Kasumi-1 (cell line): ENCODE data around the gene RNF220.
A peak's percentile ranks its signal among the peaks of the same experiment; 100 is the strongest.

Experiments used
- DNase-seq, 2 experiments: peaks; one replicate each; lab custom pipeline; 2025; lab: John Stamatoyannopoulos, UW

The RNF220 gene

GRCh38 chr1:44407430-44408211 lies 2.6 kb downstream of the RNF220 start:
- no peak for DNase-seq

GRCh38 chr1:44408212-44408582 lies 3.1 kb downstream of the RNF220 start:
- DNase-seq, result peak in 1 of 2 experiments; percentile 44

DNA sequence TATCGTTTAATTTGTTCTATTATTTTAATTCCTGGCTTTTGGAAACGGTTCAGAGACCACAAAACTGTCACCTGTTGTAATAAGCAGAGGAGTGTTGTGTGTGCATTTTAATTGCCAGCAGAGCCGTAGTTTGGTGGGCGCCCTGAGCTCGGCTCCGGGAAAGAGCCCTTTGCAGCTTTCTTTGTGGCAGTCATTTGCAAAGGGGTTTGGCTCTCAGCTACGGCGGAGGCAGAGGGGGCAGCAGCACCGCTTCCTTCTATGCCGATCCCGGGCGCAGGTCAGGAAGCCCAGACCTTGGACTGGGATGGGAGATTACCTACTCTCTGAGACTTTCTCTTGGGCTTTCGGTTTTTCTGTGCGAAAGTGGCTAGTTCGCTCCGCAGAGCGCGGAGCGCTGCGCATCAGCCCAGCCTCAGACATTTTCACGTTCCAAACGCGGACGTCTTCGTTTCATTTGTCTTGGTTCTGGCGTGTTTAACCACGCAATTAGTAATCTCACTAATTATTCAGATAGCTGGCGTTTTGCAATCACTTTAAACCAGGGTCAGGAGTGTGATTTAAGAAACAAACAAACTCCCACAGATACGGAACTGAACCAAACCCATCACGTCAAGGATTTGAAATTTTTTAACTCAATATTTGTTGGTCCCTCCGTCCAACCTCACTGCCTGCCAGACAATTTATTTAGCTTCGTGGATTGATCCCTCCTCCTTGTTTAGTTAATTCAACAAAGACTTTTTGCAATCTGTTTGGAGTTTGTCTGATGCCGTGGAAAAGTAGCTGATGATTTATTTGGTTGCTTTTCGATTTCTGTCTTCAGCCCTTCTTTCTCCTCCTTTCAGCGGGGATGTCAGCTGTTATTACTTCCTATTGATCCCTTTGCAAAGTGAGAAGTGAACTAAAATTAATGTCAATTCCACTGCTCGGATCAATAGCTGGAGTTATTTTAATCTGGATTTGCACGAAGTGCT lies 3.9 kb downstream of the RNF220 start:
- DNase-seq, result peak; percentile 55 to 58

- no peak for DNase-seq
Measured at GRCh38 chr1:44409757-44410156, 4.7 kb downstream of the RNF220 start.

DNA sequence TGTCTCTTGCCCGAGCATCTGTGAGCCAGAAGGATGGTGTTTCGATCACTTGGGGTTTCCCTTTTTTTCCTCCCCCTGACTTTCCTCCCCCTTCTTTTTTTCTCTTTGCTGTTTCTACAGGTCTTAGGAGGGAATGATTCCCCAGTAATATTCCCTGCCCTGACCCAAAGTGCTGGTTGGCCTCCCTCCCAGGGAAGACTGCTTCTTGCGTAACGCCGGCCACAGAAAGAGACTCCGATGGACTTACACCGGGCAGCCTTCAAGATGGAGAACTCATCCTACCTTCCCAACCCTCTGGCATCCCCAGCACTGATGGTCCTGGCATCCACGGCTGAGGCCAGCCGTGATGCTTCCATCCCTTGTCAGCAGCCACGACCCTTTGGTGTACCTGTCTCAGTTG lies 6.8 kb downstream of the RNF220 start:
- no peak for DNase-seq

GRCh38 chr1:44412601-44413000 lies 7.5 kb downstream of the RNF220 start:
- peak in 1 of 2 experiments; percentile 55 for DNase-seq

DNA sequence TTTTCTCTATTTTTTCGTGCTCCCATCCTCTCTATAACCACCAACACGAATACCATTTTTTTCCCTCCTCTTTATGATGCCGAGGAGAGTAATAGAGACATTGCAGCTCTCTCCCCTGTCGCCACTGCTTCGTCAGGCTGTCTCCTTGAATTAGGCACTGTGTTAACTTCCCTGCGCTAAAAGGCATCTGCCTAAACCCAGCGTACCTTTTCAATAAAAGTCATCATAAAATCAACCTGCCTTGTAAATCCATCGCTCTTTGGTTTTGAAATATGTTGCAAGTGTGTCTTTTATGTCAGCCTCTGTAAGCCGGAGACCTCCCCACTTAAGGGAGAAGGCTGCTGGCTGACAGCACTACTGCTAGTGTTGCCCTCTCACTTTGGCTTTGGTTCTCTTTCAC lies 8.7 kb downstream of the RNF220 start:
- DNase-seq, result no peak

GRCh38 chr1:44415013-44415412 lies 10.0 kb downstream of the RNF220 start:
- no peak for DNase-seq

DNA sequence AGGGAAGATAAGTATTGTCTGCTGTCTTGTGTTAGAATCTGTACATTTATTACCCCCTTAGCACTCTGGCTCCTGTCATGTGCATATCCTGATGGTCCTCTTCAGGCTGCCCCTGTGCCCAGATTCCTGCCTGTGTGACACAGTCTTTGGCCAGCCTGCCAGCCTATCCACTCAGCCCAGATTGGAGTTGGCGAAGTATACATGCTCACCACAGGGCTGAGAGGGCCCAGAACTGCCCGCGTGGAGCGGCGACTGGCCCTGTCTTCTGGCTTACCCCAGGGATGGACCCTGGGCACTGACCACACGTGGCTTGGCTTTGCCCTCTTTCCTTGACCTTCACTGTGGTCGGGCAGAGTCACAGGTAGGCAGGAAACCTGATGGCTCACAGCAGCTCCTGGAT lies 11.4 kb downstream of the RNF220 start:
- DNase-seq, result no peak

- DNase-seq, result peak; percentile 49 to 70
Measured at GRCh38 chr1:44417351-44418021, 12.4 kb downstream of the RNF220 start.

- peak in 1 of 2 experiments; percentile 62 for DNase-seq
Measured at GRCh38 chr1:44418022-44418673, 13.1 kb downstream of the RNF220 start.

- no peak for DNase-seq
Measured at GRCh38 chr1:44419901-44420300, 14.8 kb downstream of the RNF220 start.

GRCh38 chr1:44420535-44420934 lies 15.5 kb downstream of the RNF220 start:
- DNase-seq, result no peak

DNA sequence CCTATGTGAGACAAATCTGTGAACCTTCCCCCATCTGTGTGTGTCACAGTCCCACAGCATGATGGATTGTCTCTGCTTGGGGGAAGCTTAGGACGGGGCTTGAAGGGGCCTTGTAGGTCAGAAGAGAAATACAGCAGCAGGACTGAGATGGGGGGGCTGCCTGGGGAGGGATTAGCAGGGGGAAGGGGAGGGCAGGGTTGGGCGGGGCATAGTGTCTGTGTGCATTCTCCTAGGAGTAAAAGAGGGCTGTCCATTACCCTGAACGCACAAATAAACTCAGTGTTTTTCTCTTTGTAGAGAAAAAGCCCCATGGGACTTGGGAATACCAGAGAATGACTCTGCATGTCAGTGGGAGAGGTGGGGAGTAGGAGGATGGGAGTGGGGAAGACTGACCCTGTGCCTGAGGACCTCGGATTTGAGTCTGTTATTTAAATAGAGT lies 16.4 kb downstream of the RNF220 start:
- DNase-seq, result peak; percentile 79 to 82

GRCh38 chr1:44422161-44422560 lies 17.1 kb downstream of the RNF220 start:
- DNase-seq, result peak; percentile 88 to 89

GRCh38 chr1:44423591-44424537 lies 18.8 kb downstream of the RNF220 start:
- peak; percentile 99 for DNase-seq

GRCh38 chr1:44424747-44425146 lies 19.7 kb downstream of the RNF220 start:
- DNase-seq, result no peak

- DNase-seq, result peak; percentile 60 to 74
Measured at GRCh38 chr1:44425341-44426082, 20.5 kb downstream of the RNF220 start.

- no peak for DNase-seq
Measured at GRCh38 chr1:44431861-44432260, 26.8 kb downstream of the RNF220 start.

DNA sequence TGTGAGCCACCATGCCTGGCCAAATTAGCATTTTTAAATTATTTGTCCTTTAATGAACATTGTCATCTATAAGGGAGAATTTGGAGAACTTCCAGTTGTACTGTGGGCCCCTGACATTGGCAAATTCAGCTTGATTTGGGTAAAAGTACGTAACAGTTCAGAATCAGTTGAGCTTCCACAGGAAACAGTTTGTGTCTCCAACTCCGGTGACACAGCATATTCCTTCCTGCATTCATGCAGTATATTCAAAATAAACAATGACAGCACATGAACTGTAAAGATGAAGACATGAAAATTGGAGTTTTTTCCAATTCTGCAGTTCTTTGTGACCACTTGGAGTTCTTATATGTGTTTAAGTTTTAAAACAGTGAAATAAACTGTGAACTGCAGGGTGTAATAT lies 28.2 kb downstream of the RNF220 start:
- peak in 1 of 2 experiments; percentile 34 for DNase-seq
